ENCODE measurements around the gene SPTBN4. TPM values are rescaled to one million over a fixed set of nuclear protein-coding genes. Genes with fewer than 3 reads are reported as not detected.

Gene SPTBN4
- total and polyA plus RNA-seq, 10 of the 15 experiments (the other 5 are each of a cell fraction or from before 2014, with no cell fraction given) = 0.04 to 1.1 (median 0.34) TPM; not detected in 1

DNA sequence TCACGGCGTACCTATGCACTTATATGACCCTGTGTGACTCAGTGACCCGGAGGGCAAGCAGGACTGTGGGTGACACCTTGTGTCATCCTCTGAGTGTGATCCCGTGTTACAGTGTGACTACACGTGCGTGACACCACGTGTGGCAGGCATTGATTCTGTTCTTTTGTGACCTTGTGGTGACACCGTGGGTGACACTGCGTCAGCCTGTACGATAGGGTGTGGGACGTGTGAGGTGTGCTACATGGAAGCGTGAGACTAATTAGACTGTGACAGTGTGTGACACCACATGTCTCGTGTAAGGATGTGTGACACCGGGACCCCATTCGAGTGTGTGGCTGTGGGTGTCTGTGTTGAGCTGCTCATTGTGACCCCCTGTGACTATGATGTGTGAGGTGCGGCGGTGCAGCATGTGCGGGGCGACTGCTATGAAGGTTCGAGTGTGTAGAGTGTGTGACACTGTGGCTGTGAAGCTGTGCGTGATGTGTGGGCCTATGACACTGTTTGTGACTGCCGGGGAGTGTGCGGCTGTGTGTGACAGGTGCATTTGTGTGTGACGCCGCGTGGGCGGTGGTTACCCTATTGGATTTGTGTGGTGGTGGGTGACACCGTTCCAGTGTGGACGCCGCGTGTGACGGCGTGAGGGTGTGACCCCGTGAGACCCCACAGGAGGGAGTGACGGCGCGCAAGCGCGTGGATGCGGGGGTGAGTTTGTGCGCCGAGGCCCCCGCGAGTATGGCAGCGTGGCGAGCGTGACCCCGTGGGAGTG is 399 bp upstream of the SPTBN4 start (continued):
- TF ChIP-seq LARP7 (IDR thresholded peaks at IDR 0.05) (peak; percentile 47; the same call in 1 of the 2 replicates), RAD51 (IDR thresholded peaks at IDR 0.05) (peak; percentile 67), IKZF1 (conservative IDR thresholded peaks at IDR 0.05) (peak; percentile 48; the same call in 1 of the 2 replicates), NFIC (IDR thresholded peaks at IDR 0.05; ENCODE audit: low read depth, low read length) (no peak), CEBPB (IDR thresholded peaks at IDR 0.05; ENCODE audit: borderline replicate concordance in 1 of 2, low read depth in 2 of 2, low read length in 2 of 2) (no peak), MEF2B (IDR thresholded peaks at IDR 0.05; ENCODE audit: partially characterized antibody, poor library complexity, severe bottlenecking) (peak; percentile 81), JUND (IDR thresholded peaks at IDR 0.05; ENCODE audit: low read depth, low read length) (0 out of 2 replicates have a peak, but pooled peaks have one; percentile 21), IKZF2 (IDR thresholded peaks at IDR 0.05) (peak in 1 of 2 experiments; percentile 60; a peak in 2 of 4 replicates), HDGF (IDR thresholded peaks at IDR 0.05) (peak; percentile 42; the same call in 1 of the 2 replicates), STAT3 (IDR thresholded peaks at IDR 0.05; ENCODE audit: low read depth, low read length) (no peak), MEF2A (IDR thresholded peaks at IDR 0.05; ENCODE audit: insufficient read depth, low read depth, low read length) (no peak), WRNIP1 (IDR thresholded peaks at IDR 0.05; ENCODE audit: borderline replicate concordance, low read depth, low read length) (no peak), EP300 (IDR thresholded peaks at IDR 0.05; ENCODE audit: borderline replicate concordance in 1 of 2, control insufficient read depth in 1 of 2, low read depth in 2 of 2, low read length in 2 of 2) (peak in 1 of 2 experiments; percentile 81; a peak in 2 of 4 replicates), PAX5 (IDR thresholded peaks at IDR 0.05; ENCODE audit: borderline replicate concordance, low read depth, low read length) (peak; percentile 79), SUZ12 (IDR thresholded peaks at IDR 0.05; ENCODE audit: unreplicated experiment) (no peak)
- TF ChIP-seq, protein P1, sequence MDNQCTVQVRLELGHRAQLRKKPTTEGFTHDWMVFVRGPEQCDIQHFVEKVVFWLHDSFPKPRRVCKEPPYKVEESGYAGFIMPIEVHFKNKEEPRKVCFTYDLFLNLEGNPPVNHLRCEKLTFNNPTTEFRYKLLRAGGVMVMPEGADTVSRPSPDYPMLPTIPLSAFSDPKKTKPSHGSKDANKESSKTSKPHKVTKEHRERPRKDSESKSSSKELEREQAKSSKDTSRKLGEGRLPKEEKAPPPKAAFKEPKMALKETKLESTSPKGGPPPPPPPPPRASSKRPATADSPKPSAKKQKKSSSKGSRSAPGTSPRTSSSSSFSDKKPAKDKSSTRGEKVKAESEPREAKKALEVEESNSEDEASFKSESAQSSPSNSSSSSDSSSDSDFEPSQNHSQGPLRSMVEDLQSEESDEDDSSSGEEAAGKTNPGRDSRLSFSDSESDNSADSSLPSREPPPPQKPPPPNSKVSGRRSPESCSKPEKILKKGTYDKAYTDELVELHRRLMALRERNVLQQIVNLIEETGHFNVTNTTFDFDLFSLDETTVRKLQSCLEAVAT (IDR thresholded peaks at IDR 0.05) = no peak
- TF ChIP-seq, protein P2, sequence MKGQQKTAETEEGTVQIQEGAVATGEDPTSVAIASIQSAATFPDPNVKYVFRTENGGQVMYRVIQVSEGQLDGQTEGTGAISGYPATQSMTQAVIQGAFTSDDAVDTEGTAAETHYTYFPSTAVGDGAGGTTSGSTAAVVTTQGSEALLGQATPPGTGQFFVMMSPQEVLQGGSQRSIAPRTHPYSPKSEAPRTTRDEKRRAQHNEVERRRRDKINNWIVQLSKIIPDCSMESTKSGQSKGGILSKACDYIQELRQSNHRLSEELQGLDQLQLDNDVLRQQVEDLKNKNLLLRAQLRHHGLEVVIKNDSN (IDR thresholded peaks at IDR 0.05; ENCODE audit: borderline replicate concordance, extremely low read length, insufficient read depth, low read depth, low read length) = peak; percentile 14
- TF ChIP-seq, protein P3, sequence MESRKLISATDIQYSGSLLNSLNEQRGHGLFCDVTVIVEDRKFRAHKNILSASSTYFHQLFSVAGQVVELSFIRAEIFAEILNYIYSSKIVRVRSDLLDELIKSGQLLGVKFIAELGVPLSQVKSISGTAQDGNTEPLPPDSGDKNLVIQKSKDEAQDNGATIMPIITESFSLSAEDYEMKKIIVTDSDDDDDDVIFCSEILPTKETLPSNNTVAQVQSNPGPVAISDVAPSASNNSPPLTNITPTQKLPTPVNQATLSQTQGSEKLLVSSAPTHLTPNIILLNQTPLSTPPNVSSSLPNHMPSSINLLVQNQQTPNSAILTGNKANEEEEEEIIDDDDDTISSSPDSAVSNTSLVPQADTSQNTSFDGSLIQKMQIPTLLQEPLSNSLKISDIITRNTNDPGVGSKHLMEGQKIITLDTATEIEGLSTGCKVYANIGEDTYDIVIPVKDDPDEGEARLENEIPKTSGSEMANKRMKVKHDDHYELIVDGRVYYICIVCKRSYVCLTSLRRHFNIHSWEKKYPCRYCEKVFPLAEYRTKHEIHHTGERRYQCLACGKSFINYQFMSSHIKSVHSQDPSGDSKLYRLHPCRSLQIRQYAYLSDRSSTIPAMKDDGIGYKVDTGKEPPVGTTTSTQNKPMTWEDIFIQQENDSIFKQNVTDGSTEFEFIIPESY (IDR thresholded peaks at IDR 0.05) = 0 out of 2 replicates have a peak, but pooled peaks have one; percentile 12
- TF ChIP-seq, protein P4, sequence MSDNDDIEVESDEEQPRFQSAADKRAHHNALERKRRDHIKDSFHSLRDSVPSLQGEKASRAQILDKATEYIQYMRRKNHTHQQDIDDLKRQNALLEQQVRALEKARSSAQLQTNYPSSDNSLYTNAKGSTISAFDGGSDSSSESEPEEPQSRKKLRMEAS (IDR thresholded peaks at IDR 0.05; ENCODE audit: low read depth, low read length) = peak; percentile 83
